GM12872 (cell line): ENCODE measurements around the gene SPPL2B.

ENCODE experiments used
- TF ChIP-seq, protein P1 (sequence below): IDR thresholded peaks from 3 replicates; pipeline ENCODE4 v1.5.1; 2011; ENCODE audit warnings: low read depth, mild to moderate bottlenecking, low read length, moderate library complexity; ENCODE audit not compliant: insufficient read depth

SPPL2B gene

DNA sequence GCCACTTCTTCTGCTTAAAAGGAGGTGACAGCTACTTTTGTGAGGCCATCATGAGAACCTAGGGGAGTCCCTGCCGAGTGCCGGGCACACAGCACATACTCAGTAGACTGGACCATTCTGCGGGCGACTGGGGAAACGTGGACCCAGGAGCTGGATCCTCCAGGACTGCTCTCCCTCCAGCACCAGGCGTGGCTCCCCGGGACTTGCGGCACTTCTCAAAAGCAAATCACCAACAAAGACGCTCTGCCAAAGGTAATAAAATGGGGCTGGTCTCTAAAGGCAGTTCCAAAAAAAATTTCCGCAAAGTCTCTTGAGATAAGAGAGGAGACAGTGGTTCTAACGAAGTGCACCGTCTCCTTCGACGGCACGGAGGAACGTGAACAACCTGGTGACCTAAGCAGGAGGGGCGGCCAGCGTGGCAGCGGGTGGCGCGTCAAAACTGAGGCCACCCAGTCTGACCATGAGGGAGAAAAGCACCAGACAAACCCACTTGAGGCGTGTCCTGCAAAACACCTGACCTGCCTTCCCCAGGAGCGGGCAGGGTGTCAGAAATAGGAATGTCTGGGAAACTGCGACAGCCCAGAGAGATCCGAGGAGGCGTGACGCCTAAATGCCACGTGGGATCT lies 30.2 kb downstream of the SPPL2B start:
- TF ChIP-seq, protein P1, sequence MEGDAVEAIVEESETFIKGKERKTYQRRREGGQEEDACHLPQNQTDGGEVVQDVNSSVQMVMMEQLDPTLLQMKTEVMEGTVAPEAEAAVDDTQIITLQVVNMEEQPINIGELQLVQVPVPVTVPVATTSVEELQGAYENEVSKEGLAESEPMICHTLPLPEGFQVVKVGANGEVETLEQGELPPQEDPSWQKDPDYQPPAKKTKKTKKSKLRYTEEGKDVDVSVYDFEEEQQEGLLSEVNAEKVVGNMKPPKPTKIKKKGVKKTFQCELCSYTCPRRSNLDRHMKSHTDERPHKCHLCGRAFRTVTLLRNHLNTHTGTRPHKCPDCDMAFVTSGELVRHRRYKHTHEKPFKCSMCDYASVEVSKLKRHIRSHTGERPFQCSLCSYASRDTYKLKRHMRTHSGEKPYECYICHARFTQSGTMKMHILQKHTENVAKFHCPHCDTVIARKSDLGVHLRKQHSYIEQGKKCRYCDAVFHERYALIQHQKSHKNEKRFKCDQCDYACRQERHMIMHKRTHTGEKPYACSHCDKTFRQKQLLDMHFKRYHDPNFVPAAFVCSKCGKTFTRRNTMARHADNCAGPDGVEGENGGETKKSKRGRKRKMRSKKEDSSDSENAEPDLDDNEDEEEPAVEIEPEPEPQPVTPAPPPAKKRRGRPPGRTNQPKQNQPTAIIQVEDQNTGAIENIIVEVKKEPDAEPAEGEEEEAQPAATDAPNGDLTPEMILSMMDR, result no peak

DNA sequence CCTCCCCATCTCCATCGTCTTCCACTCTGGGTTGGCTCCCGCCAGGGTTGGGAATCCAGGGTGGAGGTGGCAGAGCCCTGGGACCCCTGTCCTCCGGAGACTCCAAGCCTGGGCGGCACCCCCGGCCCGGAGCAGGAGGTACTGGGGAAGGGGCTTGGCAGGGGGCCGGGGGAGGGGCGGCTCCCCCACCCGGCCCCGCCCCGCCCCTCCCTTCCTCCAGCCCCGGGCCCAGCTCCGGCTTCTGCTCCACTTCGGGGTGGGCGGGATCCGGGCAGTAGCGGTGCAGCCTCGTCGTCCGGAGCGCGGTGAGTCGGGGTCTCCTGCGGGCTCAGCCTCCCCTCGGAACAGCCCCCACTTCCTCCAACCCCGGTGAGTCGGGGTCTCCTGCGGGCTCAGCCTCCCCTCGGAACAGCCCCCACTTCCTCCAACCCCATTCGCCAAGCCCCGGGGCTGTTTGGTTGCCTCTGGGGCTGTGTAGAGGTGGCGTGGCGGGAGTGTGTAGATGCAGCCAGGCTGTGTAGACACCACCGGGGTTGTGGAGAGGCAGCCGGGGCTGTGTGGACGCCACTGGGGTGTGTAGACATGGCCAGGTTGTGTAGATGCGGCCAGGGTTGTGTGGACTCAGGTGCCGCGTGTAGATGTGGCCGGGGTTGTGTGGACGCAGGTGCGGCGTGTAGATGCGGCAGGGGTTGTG lies 31.7 kb downstream of the SPPL2B start, which contains the start of gene TMPRSS9:
Gene TMPRSS9, plus strand, starts transcription at position 274 of the 694 bp plus-strand sequence. CDS start 29,521 bp downstream, outside the sequence.
- TF ChIP-seq, protein P1, result no peak

DNA sequence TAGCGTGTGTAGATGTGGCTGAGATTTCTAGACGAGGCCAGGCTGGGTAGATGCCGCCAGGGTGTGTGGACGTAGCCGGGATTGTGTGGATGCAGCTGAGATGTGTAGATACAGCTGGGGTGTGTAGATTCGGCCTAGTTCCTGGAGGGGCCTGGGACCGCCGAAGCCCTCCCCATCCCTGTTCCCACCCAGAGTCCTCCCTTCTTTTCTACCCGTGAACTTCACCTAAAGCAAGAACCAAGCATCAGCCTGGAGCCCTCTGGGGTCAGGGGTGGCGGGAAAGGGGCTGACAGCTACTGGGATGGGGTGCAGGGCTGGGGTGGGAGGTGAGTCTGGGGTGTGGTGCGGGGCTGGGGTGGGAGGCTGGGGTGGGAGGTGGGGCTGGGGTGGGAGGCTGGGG lies 32.3 kb downstream of the SPPL2B start:
- TF ChIP-seq, protein P1, result no peak

DNA sequence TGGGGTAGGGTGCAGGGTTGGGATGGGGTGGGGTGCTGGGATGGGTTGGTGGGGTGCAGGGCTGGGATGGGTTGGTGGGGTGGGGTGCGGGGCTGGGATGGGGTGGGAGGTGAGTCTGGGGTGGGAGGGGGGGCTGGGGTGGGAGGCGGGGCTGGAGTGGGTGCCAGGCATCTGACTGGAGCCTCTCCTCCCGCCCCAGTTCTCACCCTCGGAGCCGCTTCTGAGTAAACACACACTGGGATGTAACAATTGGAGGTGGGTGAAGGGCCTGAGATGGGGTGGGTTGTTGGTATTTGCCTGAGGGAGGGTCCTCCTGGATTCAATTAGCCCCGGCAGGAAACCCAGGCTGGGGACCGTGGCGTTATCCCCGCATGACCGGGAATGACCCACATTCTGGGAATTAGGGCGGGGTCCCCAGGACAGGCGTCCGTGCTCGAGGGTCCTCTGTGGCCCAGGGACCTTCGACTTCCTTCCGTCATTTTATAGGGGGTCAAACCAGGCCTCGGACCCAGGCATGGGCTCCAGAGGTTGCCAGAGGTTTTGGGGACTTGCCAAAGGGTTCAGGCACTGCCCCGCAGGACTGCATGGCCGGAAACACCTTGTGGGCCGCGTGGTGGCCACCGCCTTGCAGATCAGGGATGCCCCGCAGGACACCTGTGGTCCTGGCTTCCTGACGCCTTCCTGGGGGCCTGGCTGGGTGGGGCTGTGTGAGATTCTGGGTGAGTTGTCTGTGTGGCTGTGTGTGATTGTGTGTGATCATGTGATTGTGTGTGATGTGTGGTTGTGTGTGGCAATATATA lies 33.0 kb downstream of the SPPL2B start:
- TF ChIP-seq, protein P1, result no peak

DNA sequence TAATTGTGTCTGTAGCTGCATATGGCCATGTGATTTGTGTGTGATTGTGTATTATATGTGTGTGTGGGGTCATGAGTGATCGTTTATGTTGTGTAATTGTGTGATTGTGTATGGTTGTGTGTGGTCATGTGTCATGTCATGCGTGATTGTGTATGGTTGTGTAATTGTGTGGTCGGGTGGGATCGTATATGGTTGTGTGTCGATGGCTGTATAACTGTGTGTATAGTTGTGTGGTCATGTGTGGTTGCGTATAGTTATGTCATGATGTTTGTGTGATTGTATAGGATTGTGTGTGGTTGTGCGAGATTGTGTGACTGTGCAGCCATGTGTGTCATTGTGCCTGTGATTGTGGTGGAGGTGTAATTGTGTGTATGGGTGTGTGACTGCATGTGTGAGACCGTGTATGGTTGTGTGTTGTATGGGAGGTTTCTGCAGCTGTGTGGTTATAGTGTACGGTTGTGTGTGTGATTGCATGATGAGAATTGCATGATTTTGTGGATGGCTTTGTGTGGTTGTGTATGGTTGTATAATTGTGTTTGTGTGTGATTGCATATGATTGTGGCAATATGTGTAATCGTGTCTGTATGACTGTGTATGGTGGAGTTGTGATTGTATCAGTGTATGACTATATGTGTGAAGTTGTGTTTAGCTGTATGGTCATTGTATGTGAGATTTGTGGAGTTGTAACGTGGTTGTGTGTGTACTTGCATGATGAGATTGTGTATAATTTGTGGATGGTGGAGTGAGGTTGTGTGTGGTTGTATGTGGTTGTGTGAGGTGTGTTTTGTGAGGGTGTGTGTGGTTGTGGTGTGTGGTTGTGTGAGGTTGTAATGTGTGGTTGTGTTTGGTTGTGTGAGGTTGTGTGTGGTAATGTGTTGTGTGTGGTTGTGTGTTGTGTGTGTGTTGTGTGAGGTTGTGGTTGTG lies 33.8 kb downstream of the SPPL2B start:
- TF ChIP-seq, protein P1, result no peak

DNA sequence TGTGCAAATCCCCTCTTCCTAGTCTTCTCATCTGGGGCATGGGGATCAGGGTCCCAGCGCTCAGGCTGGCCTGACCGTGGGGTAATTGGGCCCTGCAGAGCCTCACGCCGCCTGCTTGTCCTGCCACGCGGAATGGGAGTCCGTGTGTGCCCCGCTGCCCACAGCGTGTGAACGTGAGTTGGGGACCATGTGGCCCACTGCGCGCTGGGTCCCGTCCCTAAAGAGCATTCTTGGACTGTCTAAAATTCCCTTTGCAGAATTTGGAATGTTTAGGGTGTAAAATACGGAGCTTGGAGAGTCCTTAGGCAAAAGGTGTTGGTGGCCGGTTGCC lies 34.5 kb downstream of the SPPL2B start:
- TF ChIP-seq, protein P1, result no peak

DNA sequence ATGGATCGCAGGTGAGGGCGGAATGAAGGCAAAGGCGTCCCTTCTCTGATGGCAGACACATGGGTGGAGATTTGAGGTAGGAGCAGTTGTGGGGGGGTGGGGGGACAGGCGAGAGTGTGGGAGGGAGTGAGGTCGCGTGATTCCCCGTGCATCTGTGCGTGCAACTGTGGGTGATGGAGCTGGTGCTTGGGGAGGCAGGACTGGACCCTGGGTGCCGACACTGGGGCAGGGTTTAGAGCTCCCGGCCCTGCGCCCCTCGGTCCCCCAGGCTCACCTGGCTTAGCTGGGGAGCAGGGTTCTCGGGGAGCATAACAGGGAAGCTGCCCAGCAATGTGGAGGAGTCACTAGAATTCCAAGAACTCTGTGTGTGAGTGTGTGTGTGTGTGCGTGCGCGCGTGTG lies 34.9 kb downstream of the SPPL2B start:
- TF ChIP-seq, protein P1, result no peak
